LNCAP (cell line): ENCODE measurements around the gene PEAK3.

Source experiments
- TF ChIP-seq, protein P1 (sequence below): fragments of 450-650 bp; IDR thresholded peaks from 2 replicates; pipeline ENCODE4 v1.5.1; 2017; ENCODE audit warnings: mild to moderate bottlenecking

Gene PEAK3

DNA sequence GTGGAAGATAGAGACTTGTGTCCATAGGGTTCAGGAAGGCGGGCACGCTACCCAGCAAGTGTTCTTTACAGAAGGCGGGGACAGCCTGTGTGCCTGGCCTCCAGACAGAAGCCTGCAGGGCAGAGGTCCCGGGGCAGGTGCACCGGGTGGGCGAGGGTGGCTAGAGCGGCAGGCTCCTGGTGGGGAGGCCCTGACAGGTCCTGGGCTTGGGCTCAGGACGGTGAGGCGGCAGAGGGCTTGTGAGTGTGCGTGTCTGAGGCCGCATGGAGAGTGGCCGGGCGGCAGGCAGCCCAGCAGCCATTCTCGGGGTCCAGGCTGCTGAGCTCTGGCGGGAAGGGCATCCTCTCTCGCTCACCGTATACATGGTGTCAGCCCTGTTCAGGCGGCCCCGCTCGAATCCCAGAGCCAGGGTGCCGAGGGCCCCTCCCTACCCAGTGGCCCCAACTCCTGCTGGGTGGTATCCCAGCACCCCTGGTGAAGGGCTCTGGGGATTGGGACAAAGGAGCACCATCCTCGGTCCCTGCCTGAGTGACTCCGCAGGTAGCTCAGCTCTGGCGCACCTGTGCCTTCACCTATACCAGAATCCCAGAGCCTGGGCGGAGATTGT is 35.9 kb downstream of the PEAK3 start:
- TF ChIP-seq, protein P1, sequence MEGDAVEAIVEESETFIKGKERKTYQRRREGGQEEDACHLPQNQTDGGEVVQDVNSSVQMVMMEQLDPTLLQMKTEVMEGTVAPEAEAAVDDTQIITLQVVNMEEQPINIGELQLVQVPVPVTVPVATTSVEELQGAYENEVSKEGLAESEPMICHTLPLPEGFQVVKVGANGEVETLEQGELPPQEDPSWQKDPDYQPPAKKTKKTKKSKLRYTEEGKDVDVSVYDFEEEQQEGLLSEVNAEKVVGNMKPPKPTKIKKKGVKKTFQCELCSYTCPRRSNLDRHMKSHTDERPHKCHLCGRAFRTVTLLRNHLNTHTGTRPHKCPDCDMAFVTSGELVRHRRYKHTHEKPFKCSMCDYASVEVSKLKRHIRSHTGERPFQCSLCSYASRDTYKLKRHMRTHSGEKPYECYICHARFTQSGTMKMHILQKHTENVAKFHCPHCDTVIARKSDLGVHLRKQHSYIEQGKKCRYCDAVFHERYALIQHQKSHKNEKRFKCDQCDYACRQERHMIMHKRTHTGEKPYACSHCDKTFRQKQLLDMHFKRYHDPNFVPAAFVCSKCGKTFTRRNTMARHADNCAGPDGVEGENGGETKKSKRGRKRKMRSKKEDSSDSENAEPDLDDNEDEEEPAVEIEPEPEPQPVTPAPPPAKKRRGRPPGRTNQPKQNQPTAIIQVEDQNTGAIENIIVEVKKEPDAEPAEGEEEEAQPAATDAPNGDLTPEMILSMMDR: no peak

DNA sequence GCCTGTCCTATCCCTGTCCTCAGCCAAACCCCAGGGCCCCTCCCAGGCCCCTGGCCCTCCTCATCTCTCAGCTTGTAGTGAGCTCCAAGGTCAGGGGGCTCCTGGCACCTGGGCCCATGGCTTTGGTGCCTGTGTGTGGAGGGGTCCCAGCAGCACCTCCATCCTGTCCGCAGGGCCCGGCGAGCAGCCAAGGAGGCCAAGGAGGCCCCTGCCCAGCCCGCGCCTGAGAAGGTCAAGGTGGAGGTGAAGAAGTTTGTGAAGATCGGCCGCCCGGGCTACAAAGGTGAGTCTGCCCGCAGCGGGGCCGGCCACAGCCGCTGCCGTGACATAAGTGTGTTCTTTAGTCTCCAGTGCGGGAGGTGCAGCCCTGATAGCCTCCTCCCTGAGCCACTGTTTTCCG is 36.7 kb downstream of the PEAK3 start:
- TF ChIP-seq, protein P1: no peak

DNA sequence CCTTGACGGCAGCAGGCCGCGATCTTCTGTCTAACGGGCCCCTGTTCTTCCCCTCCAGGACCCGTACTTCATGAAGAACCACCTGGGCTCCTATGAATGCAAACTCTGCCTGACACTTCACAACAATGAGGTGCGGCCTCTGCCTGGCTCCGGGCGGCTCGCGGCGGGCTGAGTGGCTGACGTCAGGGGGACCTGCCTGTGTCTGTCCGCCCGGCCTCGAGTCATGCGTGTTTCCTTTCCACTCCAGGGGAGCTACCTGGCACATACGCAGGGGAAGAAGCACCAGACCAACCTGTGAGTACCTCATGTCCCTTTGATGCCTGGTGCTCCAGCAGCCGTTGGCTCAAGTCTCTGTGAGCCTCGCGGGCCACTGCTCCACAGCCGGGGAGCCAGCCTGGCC is 37.5 kb downstream of the PEAK3 start:
- TF ChIP-seq, protein P1: no peak

DNA sequence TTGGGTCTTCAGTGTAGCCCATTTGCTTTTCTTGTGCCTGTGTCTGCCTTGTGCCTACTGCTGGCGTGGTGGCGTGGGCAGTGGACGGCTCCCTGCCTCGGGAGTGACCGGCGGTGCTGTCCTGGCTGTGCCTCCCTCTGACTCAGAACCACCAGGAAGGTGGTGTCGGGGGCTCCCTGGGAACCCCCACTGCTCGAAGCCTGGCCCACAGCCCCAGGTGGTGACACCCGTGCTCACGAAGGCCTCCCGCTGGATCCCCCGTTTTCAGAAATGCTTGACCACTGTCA is 37.9 kb downstream of the PEAK3 start:
- TF ChIP-seq, protein P1: no peak

DNA sequence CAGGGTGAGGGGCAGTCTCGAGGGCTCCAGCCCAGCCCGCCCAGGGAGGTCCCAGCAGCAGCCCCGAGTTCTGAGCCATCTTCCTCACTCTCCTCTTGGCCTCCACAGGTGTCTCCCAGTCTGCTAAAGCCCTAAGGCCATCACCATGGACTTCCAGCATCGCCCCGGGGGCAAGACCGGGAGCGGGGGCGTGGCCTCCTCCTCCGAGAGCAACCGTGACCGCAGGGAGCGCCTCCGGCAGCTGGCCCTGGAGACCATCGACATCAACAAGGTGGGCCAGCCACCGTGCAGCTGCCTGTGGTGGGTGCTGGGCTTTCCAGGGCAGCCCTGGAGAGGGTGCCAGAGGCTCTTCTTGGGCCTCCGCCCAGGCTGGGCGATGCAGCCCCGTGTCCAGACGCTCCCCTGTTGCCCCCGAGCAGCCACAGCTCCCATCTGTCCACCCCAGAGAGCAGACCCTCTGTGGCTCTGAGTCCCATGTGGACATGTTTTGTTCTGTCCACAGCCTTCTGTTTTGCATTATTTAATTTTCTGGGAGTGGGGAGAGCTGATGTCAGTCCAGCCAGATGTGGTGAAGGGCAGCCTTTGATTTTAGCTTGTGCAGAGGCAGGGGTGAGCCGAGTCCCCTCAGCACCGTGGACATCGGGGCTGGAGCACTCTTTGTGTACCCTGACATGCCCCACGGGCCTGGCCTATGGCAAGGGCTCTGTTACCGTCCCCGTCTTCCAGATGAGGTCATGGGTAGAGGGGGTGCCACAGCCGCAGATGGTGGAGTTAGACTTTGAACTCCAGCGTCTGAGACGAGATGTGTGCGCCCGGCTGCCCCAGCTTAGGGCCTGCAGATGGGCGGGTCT is 38.5 kb downstream of the PEAK3 start:
- TF ChIP-seq, protein P1: no peak

DNA sequence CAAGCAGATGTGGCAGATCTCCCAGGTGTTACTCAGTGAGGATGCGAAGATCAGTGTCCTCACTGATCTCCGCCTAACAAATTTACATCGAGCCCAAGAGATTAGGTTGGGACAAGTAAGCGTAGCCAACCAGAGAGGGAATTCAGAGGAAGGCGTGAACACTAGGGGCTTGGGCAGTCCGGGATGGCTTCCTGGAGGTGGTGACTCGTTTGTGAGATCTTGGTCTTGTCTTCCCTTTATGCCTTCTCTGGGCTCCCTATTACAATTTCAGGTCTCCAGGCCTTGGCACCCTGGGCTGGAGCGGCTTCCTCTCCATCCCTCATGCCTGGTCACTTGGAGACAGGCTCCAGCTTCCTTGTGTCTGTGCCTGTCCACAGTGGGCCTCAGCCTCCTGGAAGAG is 39.2 kb downstream of the PEAK3 start:
- TF ChIP-seq, protein P1: no peak

DNA sequence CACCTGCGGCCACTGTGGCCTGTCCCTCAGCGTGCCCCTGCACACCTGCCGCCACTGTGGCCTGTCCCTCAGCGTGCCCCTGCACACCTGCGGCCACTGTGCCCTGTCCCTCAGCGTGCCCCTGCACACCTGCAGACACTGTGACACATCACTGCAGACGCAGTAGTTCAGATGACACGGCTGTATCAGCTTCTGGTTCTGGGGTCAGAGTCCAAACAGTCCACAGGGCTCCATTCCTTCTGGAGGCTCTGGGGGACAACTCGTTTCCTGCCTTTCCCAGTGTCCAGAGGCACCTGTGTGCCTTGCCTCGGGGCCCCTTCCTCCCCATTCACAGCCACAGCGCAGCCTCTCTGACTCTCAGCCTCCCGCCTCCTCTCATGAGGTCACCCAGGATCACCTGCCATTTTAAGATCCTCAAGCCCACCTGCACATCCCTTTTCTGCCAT is 39.9 kb downstream of the PEAK3 start:
- TF ChIP-seq, protein P1: no peak
